Psoas muscle (tissue), 8 donors: Measurements from ENCODE around the gene NEAT1. TPM values are rescaled to one million over a fixed set of nuclear protein-coding genes. Genes with fewer than 3 reads are reported as not detected.
"Not testable (repeated sequence)": the region's sequence is repeated elsewhere in the genome, so short reads cannot be mapped to it uniquely, and the experiment has no call there.

Source experiments
- ATAC-seq, 4 donors: fragments of 200-7000 bp; cut with Tn5 transposase; one replicate each; pipeline ENCODE4 v1.9.1; 2020; ENCODE audit warnings: moderate library complexity in 3 of 4, mild to moderate bottlenecking in 2 of 4
- DNase-seq, 2 donors: peaks; one replicate each; pipeline ENCODE4 v3.0.0-alpha.2; 2020
- H3K27ac ChIP-seq: fragments of 200-600 bp; one replicate; pipeline ENCODE4 v1.8.0; 2022
- H3K27me3 ChIP-seq, 3 donors: fragments of 200-600 bp in 1 of 3; one replicate each; pipeline versions ENCODE4 v1.6.1 to v1.8.0; 2013 to 2022; ENCODE audit warnings: low read length in 2 of 3, mild to moderate bottlenecking in 2 of 3, moderate library complexity in 1 of 3; ENCODE audit not compliant: insufficient read depth in 3 of 3
- H3K36me3 ChIP-seq, 2 donors: fragments of 200-600 bp in 1 of 2; one replicate each; pipeline versions ENCODE4 v1.6.1 to v1.8.0; 2013 to 2022; ENCODE audit warnings: low read depth in 1 of 2, mild to moderate bottlenecking in 1 of 2, moderate library complexity in 1 of 2; ENCODE audit not compliant: insufficient read depth in 1 of 2
- H3K4me1 ChIP-seq: fragments of 200-600 bp; one replicate; pipeline ENCODE4 v1.8.0; 2022
- H3K4me3 ChIP-seq: fragments of 200-600 bp; one replicate; pipeline ENCODE4 v1.8.0; 2022; ENCODE audit warnings: mild to moderate bottlenecking
- H3K9me3 ChIP-seq: fragments of 200-600 bp; one replicate; pipeline ENCODE4 v1.8.0; 2022
- WGBS, 3 donors: extraction: QIAGEN DNeasy Blood & Tissue Kit; methylation state at CpG; one replicate each; pipeline versions ENCODE4 v1.1.6 to v1.1.7; 2013; 5-methylcytosine and 5-hydroxymethylcytosine counted together
- intact Hi-C, 2 donors: fragments of 100-400 bp; cut with DNase I; formaldehyde crosslinking; loops; one replicate each; pipeline versions ENCODE4 v1.11.0 to v1.14.2; 2022
- polyA plus RNA-seq, 3 donors: library from polyadenylated mRNA; stranded (reverse); fragments of 200-250 nt; gene quantifications; one replicate each; pipeline ENCODE4 v1.2.3, GENCODE V29; 2013
- total RNA-seq, 4 donors: library from RNA; stranded (reverse); fragmentation: NEBNext Ultra II Directional in 2 of 4; extraction: Animal tissue kit (Norgen Biotek cat#: 25700) in 2 of 4; gene quantifications; one replicate each; pipeline versions ENCODE4 v1.2.1 to v1.2.4, GENCODE V29; 2021 to 2023
- TF ChIP-seq, protein P1 (sequence below): fragments of 200-600 bp; IDR thresholded peaks from one replicate; pipeline ENCODE4 v1.8.0; 2022; ENCODE audit warnings: antibody characterized with exemption
- donor health status: healthy with polysubstance abuse.
- donor health status: DM: no; HTN: no; CAD: no; lungs with moderate emphysema.
- donor health status: Bipolar disorder and iron deficiency.
- donor health status: healthy.
- donor health status: DM: yes; HTN: yes; CAD: no.
- donor health status: DM: no; HTN: no; CAD: no.
- donor health status: DM: no; HTN: no; CAD: no.
- donor health status: DM: yes; HTN: yes; CAD: no.

The NEAT1 gene
- total and polyA plus RNA-seq, 7 donors: 474 to 1,759 (median 716) TPM

DNA sequence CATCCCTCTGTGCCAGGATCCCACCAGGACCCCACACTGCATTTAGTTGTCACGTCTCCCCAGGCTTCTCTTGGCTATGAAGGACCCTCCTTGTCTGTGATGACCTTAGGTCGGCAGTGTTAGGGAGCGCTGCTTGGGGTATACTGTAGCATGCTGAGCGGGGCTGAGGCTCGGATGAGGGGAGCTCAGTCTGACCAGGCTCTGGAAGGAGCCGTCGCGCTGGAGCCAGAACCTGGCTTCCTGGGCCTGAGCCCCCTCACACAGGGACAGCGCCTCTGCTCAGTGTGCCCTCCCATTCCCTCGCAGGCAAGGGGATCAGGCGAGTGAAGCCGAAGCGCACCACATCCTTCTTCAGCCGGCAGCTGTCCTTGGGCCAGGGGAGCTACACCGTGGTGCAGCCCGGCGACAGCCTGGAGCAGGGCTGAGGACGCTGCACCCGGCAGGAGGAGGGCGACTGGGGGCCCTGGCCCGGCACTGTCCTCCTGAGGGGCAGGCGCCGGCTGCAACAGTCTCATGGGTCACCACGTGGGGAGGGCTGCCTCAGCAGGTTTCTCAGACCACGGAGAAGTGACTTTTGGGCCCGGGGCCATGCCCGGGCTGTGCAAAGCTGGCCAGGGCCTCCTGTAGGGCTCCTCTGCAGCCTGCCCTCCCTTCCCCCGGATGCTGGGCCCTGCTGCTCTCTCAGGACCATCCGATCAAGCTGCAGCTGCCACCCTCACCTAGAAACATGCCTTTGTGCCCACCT, 11.5 kb upstream of the NEAT1 start:
- WGBS, 3 donors: 85% methylated on average over 27 to 29 of the region's 29 CpGs
- H3K27ac ChIP-seq: no peak overlapping the region
- no peaks in the 10 kb centered on the region for H3K27me3 ChIP-seq
- H3K4me3 ChIP-seq: no peak overlapping the region
- no peak for ATAC-seq
- intact Hi-C loops: no loop called here
- TF ChIP-seq, protein P1, sequence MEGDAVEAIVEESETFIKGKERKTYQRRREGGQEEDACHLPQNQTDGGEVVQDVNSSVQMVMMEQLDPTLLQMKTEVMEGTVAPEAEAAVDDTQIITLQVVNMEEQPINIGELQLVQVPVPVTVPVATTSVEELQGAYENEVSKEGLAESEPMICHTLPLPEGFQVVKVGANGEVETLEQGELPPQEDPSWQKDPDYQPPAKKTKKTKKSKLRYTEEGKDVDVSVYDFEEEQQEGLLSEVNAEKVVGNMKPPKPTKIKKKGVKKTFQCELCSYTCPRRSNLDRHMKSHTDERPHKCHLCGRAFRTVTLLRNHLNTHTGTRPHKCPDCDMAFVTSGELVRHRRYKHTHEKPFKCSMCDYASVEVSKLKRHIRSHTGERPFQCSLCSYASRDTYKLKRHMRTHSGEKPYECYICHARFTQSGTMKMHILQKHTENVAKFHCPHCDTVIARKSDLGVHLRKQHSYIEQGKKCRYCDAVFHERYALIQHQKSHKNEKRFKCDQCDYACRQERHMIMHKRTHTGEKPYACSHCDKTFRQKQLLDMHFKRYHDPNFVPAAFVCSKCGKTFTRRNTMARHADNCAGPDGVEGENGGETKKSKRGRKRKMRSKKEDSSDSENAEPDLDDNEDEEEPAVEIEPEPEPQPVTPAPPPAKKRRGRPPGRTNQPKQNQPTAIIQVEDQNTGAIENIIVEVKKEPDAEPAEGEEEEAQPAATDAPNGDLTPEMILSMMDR: no peak
- H3K9me3 ChIP-seq: no peaks in the 10 kb centered on the region
- H3K36me3 ChIP-seq: peaks cover 0 to 56% of the 10 kb centered on the region in 2 donors
- DNase-seq: peak in 1 of 2 donors; percentile 47
- peaks cover 32% of the 10 kb centered on the region for H3K4me1 ChIP-seq

DNA sequence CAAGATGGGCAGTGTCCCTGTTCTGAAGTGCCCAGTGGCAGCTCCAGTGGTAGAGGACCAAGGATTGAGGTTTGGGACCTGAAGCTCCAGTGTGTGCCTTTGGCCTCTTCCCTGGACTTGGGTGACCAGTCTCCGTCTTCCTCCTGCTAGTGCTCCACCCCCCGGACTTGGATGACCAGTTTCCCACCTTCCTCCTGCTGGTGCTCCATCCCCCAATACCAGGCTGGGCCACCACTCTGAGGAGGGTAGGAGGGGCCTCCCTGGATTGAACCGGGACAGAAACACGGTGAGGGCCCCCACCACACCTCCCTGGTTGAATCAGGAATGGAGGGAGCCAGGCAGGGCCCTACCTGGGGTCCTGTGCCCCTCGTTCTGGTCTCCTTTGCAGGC, 10.9 kb upstream of the NEAT1 start:
- Histone ChIP-seq H3K36me3 (peaks cover 0 to 50% of the 10 kb centered on the region in 2 donors), H3K27me3 (no peaks in the 10 kb centered on the region), H3K27ac (peak overlapping the region; percentile 50), H3K4me3 (no peak overlapping the region), H3K4me1 (peaks cover 36% of the 10 kb centered on the region), H3K9me3 (no peaks in the 10 kb centered on the region)
- 63 to 75% (median 74%) methylated on average over 5 of the region's 5 CpGs for WGBS, 3 donors
- ATAC-seq (no peak), DNase-seq (peak in 1 of 2 donors; percentile 48)
- intact Hi-C loops: no loop called here
- TF ChIP-seq, protein P1: no peak

DNA sequence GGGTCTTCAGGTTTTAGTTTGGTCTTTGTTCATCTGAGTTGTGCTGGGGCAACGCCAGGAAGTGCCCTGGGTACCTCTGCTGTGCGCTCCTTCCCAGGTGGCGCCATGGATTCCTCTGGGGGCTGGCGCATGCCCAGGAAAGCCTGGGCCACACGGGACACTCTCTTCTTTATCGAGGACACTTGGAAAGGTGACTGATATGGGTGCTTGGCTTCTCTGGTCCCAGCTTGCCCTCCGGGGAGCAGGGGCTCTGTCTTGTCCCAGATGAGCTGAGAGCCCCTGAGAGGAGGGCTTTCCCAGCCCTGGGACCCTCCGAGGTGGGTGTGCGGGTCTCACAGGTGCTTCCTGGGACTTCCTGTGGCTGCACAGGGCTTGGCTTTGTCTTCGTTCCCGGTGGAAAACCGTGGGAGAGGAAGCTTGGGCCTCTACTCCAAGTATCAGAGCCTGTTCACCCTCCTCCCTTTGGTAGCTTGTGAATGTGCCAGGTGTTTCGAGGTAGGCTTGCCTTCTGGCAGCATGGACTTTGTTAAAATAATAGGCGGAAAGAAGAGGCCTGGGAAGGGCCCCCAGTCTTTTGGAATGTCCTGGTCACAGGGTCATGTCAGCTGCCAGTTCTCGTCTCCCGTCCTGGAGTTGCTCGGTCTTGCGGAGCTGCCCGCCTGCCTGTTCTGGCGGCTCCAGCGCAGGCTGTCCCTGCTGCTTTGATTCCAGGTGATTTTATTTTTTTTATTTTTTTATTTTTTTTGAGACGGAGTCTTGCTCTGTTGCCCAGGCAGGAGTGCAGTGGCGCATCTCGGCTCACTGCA, 10.1 kb upstream of the NEAT1 start:
- Histone ChIP-seq H3K36me3 (peaks cover 0 to 42% of the 10 kb centered on the region in 2 donors), H3K4me3 (no peak overlapping the region), H3K4me1 (peaks cover 43% of the 10 kb centered on the region), H3K27ac (peak overlapping the region; percentile 50), H3K9me3 (no peaks in the 10 kb centered on the region), H3K27me3 (no peaks in the 10 kb centered on the region)
- no peak for ATAC-seq
- TF ChIP-seq, protein P1: no peak
- intact Hi-C loops: no loop called here
- peak in 1 of 2 donors; percentile 50 for DNase-seq
- 54 to 70% (median 62%) methylated on average over 24 of the region's 24 CpGs for WGBS, 3 donors

DNA sequence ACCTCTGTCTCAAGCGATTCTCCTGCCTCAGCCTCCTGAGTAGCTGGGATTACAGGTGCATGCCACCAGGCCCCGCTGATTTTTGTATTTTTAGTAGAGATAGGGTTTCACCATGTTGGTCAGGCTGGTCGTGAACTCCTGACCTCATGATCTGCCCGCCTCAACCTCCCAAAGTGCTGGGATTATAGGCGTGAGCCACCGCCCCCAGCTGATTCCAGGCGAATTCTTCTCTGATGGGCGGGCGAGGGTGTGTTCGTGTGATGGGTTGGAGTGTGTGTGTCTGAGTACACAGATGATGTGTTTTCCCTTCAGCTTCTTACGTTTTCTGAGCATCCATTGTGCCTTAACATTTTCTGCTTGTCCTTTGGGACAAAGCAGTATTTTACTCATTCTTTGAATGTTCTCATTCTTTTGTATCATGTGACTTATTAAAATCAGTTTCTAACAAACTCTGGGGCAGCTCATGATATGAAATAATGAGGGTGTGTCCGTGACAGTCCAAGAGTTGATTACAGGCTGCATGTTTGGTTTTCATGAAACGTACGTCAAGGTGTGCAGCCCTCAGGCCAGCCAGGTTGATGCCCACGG, 9.4 kb upstream of the NEAT1 start:
- ATAC-seq, H3K4me3 ChIP-seq, H3K9me3 ChIP-seq, intact Hi-C loops, H3K27me3 ChIP-seq, DNase-seq: not testable (repeated sequence)
- peaks cover 0 to 35% of the 10 kb centered on the region in 2 donors for H3K36me3 ChIP-seq
- WGBS, 3 donors: 81% methylated on average over 15 of the region's 15 CpGs
- peaks cover 48% of the 10 kb centered on the region for H3K4me1 ChIP-seq
- H3K27ac ChIP-seq: peak overlapping the region; percentile 50
